GM19452 (cell line): ENCODE results near the gene C15orf40.
"Not testable (repeated sequence)": the region's sequence is repeated elsewhere in the genome, so short reads cannot be mapped to it uniquely, and the experiment has no call there.

Source experiments
- ATAC-seq: cut with Tn5 transposase; IDR thresholded peaks from one replicate; pipeline ENCODE4 v1.9.1; 2021; ENCODE audit not compliant: unreplicated experiment

C15orf40 gene

DNA sequence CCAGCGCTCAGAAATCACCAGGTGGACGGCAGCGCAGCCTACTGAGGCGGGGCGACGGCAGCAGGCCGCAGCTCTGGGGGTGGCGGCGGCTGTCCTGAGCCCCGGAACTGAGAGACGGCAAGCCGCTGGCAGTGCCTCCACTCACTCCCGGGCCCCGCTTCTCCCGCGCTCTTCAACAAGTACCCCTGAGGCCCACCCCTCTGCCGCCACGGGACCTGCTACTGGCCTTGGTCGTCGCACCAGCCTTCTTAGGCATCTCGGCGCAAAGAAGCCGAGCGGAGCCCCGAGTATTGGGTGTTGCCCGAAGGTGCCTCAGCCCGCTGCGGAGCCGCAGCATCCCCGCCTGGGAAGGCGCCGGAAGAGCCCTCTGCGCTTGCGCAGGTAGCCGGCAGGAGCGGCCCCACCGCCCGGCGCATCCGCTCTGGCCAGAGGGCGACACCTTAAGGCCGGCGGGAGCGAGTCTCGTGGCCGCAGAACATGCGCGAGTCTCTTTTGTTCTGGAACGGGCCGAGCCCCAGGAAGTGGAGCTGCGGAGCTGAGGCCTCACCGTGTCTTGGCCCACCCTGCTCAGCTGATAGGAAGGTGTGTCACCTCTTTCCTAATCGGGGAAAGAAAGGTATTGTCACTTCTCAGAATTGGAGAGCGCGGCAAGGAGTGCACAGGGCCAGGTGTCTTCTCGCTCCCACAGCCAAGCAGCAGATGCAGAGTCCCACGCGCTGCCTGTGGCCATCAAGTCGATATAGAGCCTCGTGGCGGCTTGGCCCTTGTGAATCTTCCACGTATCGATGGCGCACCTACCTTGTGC lies at the start of gene C15orf40:
C15orf40 (minus strand) TSS at position 369 of the 805 bp plus-strand sequence; CDS start at position 337, 32 bp downstream.
- ATAC-seq, result peak; percentile 86

- ATAC-seq, result no peak
These were observed 46.4 kb upstream of the C15orf40 start for GRCh38 chr15:83057696-83058376.

GRCh38 chr15:83057002-83057401 lies 45.6 kb upstream of the C15orf40 start:
- ATAC-seq, result no peak

DNA sequence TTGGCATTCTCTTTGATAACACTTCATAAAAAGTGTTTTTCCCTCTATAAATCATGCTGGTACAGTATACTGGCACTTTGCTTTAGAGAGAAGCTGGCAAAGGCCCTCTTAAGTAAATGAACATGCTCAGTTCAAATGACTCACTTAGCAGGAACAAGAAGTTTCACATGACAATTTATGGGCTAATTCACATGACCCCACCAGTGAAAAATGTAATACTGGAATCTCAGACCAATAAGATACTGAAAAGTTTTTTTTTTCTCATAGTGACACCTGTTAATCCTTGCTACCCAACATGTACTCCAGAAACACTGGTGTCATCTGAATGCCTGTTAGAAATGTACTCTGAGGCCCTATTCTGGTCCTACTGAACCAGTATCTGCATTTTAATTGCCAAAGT lies 41.7 kb upstream of the C15orf40 start:
- ATAC-seq, result no peak

DNA sequence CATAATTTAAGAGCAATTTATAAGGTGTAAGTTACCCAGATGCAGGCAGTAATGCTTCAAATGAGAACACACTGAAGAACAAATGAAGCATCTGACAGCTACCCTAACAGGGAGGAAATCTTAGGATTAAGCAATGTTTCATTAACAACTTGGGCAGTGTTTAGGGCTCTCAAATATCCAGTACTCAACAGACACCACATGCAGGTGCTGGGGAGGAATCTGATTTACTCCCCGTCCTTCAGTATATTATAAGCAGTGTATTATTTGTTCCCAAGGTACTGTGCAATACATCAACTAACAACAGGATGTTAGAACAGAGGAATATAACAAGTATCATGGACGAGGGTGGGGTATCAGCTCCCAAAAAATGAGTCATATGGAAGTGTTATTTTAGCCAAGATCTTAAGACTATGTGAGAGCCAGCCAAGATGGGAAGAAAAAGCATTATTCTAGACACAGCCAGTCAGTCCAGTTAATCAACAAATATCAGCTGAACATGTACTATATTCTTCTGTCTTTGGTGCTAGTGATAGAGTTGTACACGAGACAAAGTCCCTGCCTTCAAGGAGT lies 35.2 kb upstream of the C15orf40 start:
- ATAC-seq, result no peak

DNA sequence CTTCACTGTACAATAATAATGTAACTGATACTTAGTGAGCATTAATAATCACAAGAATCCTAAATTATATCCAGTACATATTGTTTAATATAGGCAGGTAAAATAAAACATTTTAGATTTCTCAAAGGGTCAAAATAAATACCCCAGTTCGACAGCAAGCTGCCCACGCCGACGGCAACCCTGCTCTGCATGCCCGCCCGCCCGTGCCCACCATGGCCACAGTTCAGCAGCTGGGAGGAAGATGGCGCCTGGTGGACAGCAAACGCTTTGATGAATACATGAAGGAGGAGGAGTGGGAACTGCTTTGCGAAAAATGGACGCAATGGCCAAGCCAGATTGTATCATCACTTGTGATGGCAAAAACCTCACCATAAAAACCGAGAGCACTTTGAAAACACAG lies 32.7 kb upstream of the C15orf40 start:
- ATAC-seq, result no peak

DNA sequence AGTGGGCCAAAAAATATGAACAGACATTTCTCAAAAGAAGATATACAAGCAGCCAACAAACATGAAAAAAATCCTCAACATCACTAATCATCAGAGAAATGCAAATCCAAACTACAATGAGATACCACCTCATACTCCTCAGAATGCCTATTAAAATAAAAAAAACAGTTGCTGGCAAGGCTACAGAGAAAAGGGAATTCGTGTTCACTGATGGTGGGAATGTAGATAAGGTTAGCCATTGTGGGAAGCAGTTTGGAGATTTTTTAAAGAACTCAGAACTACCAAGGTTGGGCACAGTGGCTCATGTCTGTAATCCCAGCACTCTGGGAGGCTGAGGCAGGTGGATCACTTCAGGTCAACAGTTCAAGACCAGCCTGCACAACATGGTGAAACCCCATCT lies 27.8 kb upstream of the C15orf40 start:
- no peak for ATAC-seq

GRCh38 chr15:83036253-83036652 lies 24.8 kb upstream of the C15orf40 start:
- ATAC-seq, result no peak

GRCh38 chr15:83031234-83031633 lies 19.8 kb upstream of the C15orf40 start:
- ATAC-seq, result not testable (repeated sequence)

DNA sequence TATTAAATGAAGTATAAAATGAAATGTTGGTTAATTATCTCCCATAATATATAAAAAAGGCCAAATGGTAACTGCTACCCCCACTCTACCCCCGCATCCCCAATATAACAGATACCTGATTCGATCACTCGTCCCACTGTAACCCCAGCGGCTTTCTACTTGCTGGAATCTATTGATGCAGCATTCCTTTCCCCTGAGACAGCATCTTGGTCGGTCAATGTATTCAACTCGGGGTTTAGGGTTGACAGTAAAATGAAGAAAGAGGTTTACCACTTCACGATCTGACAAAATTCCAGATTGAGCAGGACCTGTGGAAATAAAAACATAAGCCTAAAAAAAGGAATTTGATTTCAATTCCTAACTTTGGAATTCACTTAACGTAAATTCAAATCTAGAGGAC lies 18.6 kb upstream of the C15orf40 start:
- no peak for ATAC-seq

GRCh38 chr15:83018436-83018835 lies 7.0 kb upstream of the C15orf40 start:
- ATAC-seq, result no peak

DNA sequence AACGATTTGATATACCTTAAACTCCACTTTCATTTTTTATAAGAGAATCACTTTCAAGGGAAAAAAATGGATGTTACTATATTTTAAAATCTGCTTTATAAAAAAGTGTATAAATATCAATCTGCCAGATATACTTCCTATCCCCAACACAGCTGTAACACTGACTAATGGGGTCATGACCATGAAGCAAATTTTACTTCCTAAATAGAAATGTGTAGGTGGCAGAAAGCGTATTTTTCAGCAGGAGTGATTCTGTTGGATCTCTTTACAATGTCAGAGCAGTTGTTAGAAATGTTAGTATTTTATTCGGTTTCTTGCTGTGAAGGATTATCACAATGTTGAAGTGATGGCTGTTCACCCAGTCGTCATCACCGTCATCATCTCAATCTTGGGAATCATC lies 5.5 kb upstream of the C15orf40 start:
- no peak for ATAC-seq

GRCh38 chr15:83015361-83015760 lies 3.9 kb upstream of the C15orf40 start:
- ATAC-seq, result no peak

DNA sequence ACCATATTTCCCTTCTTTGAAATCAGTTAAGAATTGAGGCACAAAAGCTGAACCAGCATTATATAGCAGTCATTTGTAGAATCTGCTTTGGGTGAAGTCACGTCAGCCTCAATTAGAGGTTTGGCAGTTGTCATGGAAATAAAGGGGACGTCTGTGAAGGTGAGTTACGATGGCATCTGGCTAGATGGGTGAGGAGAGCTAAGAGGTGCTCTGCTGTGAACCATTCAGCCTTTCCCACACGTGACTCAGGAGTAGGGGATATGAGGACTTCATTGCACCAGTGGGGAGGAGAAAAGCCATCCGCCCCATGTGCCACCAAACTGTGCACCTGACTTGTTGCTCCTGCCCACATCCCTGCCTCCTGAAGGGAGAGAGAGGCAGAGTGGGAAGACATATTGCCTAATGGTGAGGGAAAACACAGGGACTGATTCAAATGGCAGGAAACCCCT lies 2.8 kb upstream of the C15orf40 start:
- ATAC-seq, result no peak

- no peak for ATAC-seq
These were observed 1.2 kb upstream of the C15orf40 start for GRCh38 chr15:83012636-83013035.

DNA sequence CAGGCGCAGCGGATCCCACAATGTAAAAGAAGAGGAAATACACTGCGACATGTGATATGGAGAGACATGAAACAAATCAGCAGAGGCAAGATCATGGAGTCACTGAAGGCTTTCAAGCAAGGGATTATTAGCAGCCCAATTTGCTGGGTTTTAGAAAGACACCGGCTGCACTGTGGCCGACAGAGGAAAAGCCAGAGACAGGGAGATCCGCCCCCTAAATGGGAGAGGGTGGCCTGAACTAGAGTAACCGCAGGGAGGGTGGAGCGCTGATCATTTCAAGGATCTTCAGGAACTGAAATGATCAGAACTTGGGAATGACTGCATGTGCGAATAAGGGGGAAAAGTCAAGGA lies 612 bp upstream of the C15orf40 start:
- ATAC-seq, result no peak

DNA sequence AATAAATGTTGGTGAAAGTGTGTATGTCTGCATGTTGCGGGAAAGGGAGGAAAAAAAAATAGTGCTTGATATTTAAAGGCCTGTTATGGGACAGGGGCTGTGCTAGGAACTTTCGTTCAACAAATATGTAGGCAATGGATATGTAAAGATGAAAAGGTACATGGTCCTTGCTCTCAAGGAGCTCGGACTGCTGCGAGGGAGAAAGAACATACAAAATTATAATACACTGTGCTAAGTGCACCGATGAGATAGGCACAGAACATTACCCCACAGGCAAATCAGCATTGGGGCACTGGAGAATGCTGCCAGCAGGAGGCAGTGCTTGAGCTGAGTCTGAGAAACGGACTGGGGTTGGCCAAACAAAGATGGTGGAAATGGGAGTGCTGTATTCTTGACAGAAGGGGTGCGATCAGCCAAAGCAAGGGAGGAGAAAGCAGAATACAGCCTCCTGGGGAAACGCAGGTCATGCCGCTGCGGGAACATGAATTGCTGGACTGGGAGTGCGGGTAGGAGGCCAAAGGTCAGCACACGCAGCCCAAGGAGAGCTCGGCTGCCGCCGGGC lies 649 bp downstream of the C15orf40 start:
- peak; percentile 60 for ATAC-seq

GRCh38 chr15:83000672-83001031 lies 10.8 kb downstream of the C15orf40 start:
- not testable (repeated sequence) for ATAC-seq

DNA sequence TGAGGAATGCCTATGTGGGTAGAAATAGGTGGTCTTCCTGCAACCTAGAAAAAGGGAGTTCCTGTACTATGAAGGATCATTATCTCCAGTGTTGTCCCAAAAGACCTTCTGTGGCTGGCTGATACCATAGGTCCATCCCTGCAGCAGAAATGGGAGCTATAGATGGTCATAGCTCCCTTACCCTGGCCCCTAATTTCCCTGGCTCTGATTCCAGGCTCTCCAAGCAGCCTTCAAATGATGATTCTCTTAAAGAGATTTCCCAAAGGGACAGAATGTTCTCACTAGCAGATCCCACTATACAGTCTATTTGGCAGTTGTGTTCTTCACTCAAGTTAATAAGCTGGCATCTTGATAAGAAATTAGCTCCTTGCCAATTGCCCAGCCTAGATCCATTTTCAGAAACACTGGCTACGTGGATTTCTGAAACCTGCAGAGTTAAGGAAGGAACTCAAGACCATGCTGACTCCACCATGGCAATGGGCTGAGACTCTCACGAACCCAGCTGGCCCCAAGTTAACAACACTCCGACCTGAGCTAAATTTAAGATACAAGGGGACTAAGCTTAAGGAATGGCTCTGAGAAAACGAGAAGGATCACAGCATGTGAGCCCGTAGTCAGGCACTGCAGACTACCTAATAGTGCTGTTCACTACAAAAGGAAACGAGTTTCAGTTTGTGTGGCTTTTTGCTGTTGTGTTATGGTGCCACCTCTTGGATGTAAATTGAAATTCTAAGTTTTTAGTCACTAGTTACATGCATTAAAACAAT lies 11.4 kb downstream of the C15orf40 start:
- peak; percentile 75 for ATAC-seq

DNA sequence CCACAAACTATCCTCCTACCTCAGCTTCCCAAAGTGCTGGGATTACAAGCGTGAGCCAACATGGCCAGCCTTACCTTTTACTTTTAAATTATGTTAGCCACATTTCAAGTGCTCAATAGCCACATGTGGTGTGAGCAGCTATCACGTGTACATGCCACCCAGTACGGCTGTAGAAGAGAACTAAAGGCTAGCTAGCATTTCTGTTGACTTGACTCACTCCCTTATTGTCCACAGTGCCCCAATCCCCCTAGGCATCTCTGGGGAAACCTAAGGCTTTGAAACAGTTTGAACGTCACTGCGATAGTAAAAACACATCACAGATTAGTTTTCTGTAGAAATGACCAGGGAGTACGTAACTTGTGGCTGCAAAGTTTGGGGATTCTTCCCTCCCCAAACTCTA lies 12.0 kb downstream of the C15orf40 start:
- ATAC-seq, result no peak

- no peak for ATAC-seq
These were observed 15.5 kb downstream of the C15orf40 start for GRCh38 chr15:82995938-82996337.
